ENCODE data around the gene FAAP100. TPM values are rescaled to one million over a fixed set of nuclear protein-coding genes. Genes with fewer than 3 reads are reported as not detected.

Gene FAAP100
- total and polyA plus RNA-seq, 5 experiments from 2014 or later: 9.1 to 55.9 (median 17.4) TPM

DNA sequence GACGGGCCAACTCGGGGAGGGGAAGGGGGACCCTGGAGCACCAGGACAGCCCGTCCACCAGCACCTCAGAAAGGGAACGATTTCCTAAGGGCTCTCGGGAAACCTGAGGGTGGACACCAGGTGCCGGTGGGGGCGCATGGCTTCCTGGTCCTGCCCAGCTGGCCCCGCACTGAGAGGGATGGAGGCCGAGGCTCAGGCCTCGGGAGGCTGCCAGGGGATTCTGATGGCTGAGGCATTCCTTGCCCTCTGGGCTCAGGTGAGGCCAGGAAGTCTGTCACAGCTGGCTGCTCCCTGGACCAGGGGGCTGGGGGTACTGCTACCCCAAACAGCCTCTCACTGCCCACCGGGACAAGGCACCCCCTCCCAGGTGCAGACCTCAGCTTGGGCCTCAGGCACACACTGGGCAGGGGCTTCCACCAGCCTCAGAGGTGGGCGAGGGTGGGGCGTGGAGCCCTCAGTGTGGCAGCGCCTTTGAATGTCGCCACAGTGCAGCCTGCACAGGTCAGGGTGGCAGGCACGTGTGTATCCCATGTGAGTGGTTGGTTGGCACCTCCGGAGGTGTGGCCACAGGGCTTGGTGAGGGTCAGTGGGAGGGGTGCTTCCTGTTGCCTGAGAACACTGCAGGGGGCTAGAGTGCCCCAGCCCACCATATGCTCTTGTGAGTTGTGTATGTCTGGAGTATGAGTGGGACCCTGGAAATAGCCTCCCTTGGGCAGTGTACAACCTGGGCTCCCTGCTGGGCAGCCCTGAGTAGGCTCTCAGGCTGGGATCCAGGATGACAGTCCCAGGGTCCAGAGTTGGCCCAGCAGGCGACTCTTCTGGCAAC lies 27.9 kb downstream of the FAAP100 start:
- POLR2A ChIA-PET: no interaction called here
- peaks cover 0 to 12% (median 0%) of the 10 kb centered on the region in 5 donors for H3K27me3 Mint-ChIP-seq
- no peak for DNase-seq
- H3K4me1 Mint-ChIP-seq: peaks cover 0 to 3% (median 0%) of the 10 kb centered on the region in 4 donors
- H3K4me3 Mint-ChIP-seq: no peak overlapping the region
- no peak for ATAC-seq
- H3K9me3 Mint-ChIP-seq: no peaks in the 10 kb centered on the region
- H3K27ac Mint-ChIP-seq: no peak overlapping the region
- H3K36me3 Mint-ChIP-seq: no peaks in the 10 kb centered on the region

DNA sequence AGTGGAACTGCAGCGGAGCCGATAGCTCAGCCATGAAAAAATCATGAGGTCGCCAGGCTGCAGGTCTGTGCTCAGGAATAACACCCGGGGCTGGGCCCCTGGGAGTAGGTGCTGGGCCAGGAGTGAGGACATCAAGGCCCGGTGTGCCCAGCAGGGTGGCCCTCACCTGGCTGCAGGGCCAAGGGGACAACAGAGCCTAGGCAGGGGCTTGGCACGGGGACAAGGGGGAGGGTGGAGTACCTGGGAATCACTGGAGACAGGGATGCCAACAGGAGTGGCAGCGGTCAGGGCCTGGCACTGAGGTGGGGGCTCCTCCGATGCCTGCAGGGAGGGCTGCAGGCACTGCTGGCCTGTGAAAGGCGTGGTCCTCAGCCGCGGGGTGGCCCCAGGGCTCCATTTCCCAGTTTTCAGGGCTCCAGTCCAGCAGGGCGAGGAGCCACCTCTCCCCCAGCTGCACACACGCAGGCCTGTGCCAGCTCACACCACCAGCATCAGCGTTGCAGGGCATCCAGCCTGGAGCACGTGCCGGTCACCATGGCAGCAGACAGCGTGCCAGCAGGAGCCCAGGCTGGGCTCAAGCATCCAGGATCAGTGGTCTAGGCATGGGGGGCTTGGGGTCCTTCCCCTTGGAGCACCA lies 28.6 kb downstream of the FAAP100 start:
- H3K4me1 Mint-ChIP-seq: peaks cover 0 to 5% (median 0%) of the 10 kb centered on the region in 4 donors
- ATAC-seq (no peak), DNase-seq (no peak)
- peaks cover 0 to 12% (median 0%) of the 10 kb centered on the region in 5 donors for H3K27me3 Mint-ChIP-seq
- POLR2A ChIA-PET: no interaction called here
- H3K4me3 Mint-ChIP-seq: no peak overlapping the region
- H3K9me3 Mint-ChIP-seq: no peaks in the 10 kb centered on the region
- no peak overlapping the region for H3K27ac Mint-ChIP-seq
- H3K36me3 Mint-ChIP-seq: no peaks in the 10 kb centered on the region

- peak in 1 of 10 donors; percentile 27 for DNase-seq
- POLR2A ChIA-PET: no interaction called here
- no peak overlapping the region for H3K4me3 Mint-ChIP-seq
- H3K27me3 Mint-ChIP-seq: peaks cover 0 to 9% (median 0%) of the 10 kb centered on the region in 5 donors
- H3K9me3 Mint-ChIP-seq: no peaks in the 10 kb centered on the region
- peaks cover 4 to 13% (median 7%) of the 10 kb centered on the region in 4 donors for H3K4me1 Mint-ChIP-seq
- H3K36me3 Mint-ChIP-seq: no peaks in the 10 kb centered on the region
- H3K27ac Mint-ChIP-seq: no peak overlapping the region
- no peak for ATAC-seq
Measured at GRCh38 chr17:81522491-81523401, 29.4 kb downstream of the FAAP100 start.

DNA sequence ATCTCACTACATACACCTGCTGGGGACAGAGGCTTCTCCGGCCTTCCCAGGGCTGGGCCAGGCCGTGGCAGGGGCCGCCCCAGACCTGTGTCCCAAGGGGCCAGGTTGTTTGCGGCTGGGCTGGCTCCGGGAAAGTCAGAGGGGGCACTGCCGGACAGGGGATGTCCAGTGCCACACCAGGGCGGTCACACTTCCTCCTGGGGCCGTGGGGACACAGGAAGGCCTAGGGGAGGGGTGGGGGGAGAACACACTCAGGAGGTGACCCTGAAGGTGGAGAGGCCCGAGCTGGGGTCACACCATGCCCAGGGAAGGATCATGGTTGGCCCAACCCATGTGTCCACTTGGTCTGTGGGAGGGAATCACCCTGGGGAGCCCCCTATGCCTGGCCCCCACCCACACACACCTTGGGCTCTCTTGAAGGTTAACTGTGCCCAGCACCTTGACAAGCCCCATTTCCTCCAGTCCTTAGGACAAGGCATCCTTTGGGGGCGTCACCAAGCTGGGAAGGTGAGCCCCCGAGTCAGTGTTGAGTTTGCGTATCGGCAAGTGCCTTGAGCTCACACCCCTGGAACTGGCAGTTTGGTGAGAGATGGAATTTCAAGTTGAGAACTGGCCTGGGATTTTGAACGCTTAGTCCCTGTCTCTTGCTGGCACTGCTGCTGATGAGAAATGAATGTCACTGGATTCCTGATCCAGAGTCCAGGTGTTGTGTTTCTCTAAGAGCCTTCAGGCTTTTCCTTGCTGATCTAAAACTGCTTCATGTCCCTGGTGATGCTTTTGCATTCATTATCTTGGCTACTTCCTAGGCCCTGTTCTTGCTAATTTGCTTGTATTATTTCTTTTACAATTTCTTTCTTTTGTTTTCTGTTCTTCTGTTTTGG lies 31.9 kb downstream of the FAAP100 start:
- POLR2A ChIA-PET: interaction anchor here (0.6 to 3.8 kb wide), 4 partner anchors 11 to 169 kb away, joined by 3 to 33 read pairs (median 18); partner anchors contain the start of gene FAAP100

DNA sequence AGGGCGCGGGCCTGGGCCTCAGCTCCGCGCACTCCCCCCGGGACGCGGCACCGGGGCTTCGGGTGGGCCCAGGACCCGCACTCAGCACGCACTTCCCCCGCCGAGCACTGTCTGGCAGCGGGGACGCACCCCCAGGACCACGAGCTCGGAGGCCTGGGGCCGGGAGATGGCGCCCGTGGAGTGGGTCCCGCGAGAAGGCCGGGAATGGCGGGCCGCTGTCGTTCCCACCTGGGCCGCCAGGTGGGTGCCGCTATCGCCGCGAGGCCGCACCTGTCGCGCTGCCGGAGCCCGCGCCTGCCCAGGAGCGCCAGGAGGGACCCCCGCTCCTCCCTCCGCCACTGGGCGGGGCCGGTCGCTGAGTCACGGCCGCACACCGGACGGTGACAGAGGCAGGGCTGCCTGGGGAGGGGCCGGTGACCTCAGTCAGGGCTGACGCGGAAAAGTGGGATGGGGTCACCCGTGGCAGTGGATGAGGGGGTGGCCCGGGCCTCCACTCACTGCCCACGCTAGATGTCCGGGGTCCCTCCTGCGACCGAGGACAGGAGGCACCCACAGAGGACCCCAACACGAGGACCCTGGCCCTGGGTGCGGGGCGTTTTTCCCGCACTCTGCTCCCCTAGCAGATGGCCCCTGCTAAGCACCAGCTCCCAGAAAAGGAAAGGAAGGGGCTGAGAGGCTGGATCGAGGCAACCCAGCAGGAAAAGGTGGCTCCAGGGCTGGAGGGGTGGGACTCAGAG lies 32.7 kb downstream of the FAAP100 start:
- DNase-seq (peak; percentile 59 to 83 (median 72)), ATAC-seq (peak; percentile 64 to 78)
- H3K4me3 Mint-ChIP-seq: peak overlapping the region in 6 of 10 donors; percentile 10 to 50 (median 40)
- POLR2A ChIA-PET: interaction anchor here (0.6 to 3.8 kb wide), 8 partner anchors 10 to 82 kb away, joined by 3 to 33 read pairs (median 4); partner anchors contain the start of gene FAAP100
- no peaks in the 10 kb centered on the region for H3K27me3 Mint-ChIP-seq
- H3K9me3 Mint-ChIP-seq: no peaks in the 10 kb centered on the region
- H3K36me3 Mint-ChIP-seq: no peaks in the 10 kb centered on the region
- H3K27ac Mint-ChIP-seq: no peak overlapping the region
- peaks cover 5 to 32% (median 24%) of the 10 kb centered on the region in 4 donors for H3K4me1 Mint-ChIP-seq

More for the DNA sequence above, 31.9 kb downstream of the FAAP100 start:
- Mint-ChIP-seq H3K27ac (peak overlapping the region in 6 of 10 donors; percentile 1 to 78 (median 34)), H3K27me3 (no peaks in the 10 kb centered on the region), H3K9me3 (no peaks in the 10 kb centered on the region), H3K36me3 (no peaks in the 10 kb centered on the region), H3K4me1 (peaks cover 5 to 29% (median 22%) of the 10 kb centered on the region in 4 donors), H3K4me3 (peak overlapping the region in 9 of 10 donors; percentile 3 to 67 (median 48))
- DNase-seq (peak in 1 of 10 donors; percentile 57), ATAC-seq (no peak)

DNA sequence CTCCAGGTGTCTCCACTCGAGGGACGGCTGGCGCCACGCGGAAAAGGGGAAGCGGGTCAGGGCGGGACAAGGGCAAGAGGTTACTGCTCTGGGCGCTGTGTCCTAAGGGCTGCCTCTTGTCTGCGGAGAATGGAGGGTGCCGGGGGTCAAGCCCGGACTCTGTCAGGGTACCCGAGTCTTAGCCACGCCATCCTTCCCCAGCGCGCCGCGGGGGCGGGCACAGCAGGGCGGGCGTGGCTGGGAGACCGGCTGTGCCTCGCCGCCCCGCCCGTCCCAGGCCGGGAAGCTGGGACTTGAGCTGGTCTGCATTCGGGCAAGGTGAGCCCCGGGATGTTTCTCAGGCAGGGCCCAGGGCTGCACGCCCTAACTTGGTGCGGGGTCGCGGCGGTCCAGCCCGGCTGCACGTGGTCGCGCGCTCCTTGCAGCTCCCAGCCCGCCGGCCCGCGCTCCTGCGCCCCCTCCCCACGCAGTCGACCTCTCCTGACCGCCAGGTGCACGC lies 33.3 kb downstream of the FAAP100 start:
- Mint-ChIP-seq H3K9me3 (no peaks in the 10 kb centered on the region), H3K27me3 (no peaks in the 10 kb centered on the region), H3K36me3 (no peaks in the 10 kb centered on the region), H3K4me1 (peaks cover 5 to 32% (median 24%) of the 10 kb centered on the region in 4 donors), H3K27ac (peak overlapping the region in 1 of 10 donors; percentile 20), H3K4me3 (peak overlapping the region in 7 of 10 donors; percentile 24 to 74 (median 50))
- peak; percentile 5 to 6 for ATAC-seq
- peak in 1 of 10 donors; percentile 60 for DNase-seq
- POLR2A ChIA-PET: interaction anchor here (0.7 to 3.8 kb wide), 8 partner anchors 9 to 83 kb away, joined by 3 to 33 read pairs (median 4); partner anchors contain the start of gene FAAP100

- Mint-ChIP-seq H3K9me3 (no peaks in the 10 kb centered on the region), H3K36me3 (no peaks in the 10 kb centered on the region), H3K27me3 (no peaks in the 10 kb centered on the region), H3K4me3 (peak overlapping the region; percentile 36 to 83 (median 71)), H3K27ac (peak overlapping the region in 8 of 10 donors; percentile 68 to 94 (median 79)), H3K4me1 (peaks cover 7 to 35% (median 27%) of the 10 kb centered on the region in 4 donors)
- peak in 1 of 10 donors; percentile 11 for DNase-seq
- ATAC-seq: no peak
- POLR2A ChIA-PET: interaction anchor here (0.6 to 3.8 kb wide), 7 partner anchors 9 to 1520 kb away, joined by 3 to 33 read pairs (median 5); partner anchors contain the start of gene FAAP100
Measured at GRCh38 chr17:81518113-81518784, 33.9 kb downstream of the FAAP100 start.

DNA sequence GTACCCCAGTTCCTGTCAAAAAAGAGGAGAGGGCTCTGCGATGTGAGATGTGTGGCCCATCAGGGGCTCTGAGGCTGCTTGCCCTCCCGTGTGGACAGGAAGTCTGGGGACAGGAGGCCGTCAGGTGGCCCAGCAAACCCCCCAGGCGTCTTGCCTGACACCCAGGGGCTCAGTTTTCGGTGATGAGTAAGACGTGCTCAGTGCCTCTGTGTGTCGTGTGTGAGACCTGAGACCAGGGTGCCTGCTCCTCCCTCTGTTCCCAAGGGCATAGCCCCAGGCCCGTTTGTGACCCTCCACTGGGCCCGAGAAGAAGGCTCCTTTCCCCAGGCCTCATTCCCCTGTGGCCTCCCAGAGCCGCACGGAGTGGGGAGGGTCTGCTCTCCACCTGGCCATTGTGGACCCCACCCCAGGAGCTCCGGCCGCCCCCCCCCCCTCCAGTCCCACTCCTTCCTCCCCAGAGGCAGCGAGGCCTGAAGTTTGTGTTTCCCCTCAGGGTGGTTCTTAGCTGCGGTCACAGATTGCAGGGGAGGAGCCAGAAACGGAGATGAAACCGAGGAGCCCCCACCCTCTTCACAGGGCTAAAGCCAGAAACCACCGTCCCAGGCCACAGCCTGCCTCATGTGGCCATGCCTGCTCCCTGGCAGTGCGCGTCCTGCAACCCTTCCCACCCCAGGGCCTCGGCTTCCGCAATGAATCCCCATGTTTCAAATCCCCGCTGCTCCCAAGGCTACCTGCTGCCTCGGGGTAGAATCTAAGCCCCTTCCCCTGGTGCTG lies 34.6 kb downstream of the FAAP100 start:
- no peak for ATAC-seq
- Mint-ChIP-seq H3K27ac (peak overlapping the region in 8 of 10 donors; percentile 68 to 94 (median 82)), H3K27me3 (no peaks in the 10 kb centered on the region), H3K9me3 (no peaks in the 10 kb centered on the region), H3K36me3 (no peaks in the 10 kb centered on the region), H3K4me3 (peak overlapping the region in 9 of 10 donors; percentile 43 to 83 (median 72)), H3K4me1 (peaks cover 7 to 35% (median 27%) of the 10 kb centered on the region in 4 donors)
- peak in 1 of 10 donors; percentile 66 for DNase-seq
- POLR2A ChIA-PET: interaction anchor here (0.6 to 3.8 kb wide), 8 partner anchors 8 to 1519 kb away, joined by 3 to 33 read pairs (median 5); partner anchors contain the start of gene FAAP100

DNA sequence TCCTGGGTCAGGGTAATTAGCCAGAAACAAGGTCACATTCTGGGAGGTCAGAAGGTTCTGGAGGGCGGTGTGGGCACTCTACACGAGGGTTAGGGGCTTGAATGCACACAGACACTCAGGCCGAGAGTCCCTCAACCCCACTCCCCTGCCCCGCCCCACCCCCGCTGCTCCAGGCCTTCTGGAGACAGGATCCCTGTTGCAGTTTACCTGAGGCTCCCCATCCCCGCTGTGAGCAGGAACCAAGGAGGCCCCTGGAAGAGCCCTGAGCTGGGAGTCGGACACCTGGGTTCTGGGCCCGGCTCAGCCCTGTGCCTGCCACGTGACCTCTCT lies 35.2 kb downstream of the FAAP100 start:
- Mint-ChIP-seq H3K27me3 (no peaks in the 10 kb centered on the region), H3K36me3 (peaks cover 0 to 4% (median 3%) of the 10 kb centered on the region in 3 donors), H3K9me3 (no peaks in the 10 kb centered on the region), H3K27ac (peak overlapping the region in 4 of 10 donors; percentile 55 to 94 (median 82)), H3K4me3 (peak overlapping the region in 5 of 10 donors; percentile 31 to 89 (median 56)), H3K4me1 (peaks cover 7 to 36% (median 27%) of the 10 kb centered on the region in 4 donors)
- no peak for ATAC-seq
- POLR2A ChIA-PET: interaction anchor here (2.1 to 10.9 kb wide), 2 partner anchors 31 to 84 kb away, joined by 6 to 176 read pairs; no protein-coding TSS in a partner anchor
- peak in 1 of 10 donors; percentile 61 for DNase-seq
